DND-41 (cell line): ENCODE results near the gene CTSF.

ENCODE experiments used
- ATAC-seq: fragments of 200-7000 bp; cut with Tn5 transposase; 3 replicates; pipeline ENCODE4 v1.9.1; 2021; ENCODE audit warnings: low read depth; ENCODE audit not compliant: insufficient read depth
- DNase-seq: peaks from one replicate; pipeline ENCODE4 v3.0.0-alpha.2; 2020
- H2AFZ ChIP-seq: 2 replicates; pipeline ENCODE4 v1.6.0; 2012; ENCODE audit warnings: low read depth, low read length
- H3K27ac ChIP-seq: 2 replicates; pipeline ENCODE4 v1.5.1; 2012; ENCODE audit warnings: low read length, inconsistent platforms
- H3K27me3 ChIP-seq: fragments of 200-600 bp; sonication (generic); 2 replicates; pipeline ENCODE4 v1.6.0; 2012; ENCODE audit warnings: low read length, mild to moderate bottlenecking, inconsistent platforms; ENCODE audit not compliant: insufficient read depth, poor library complexity
- H3K36me3 ChIP-seq: 2 replicates; pipeline ENCODE4 v1.5.1; 2012; ENCODE audit warnings: low read length, inconsistent platforms; ENCODE audit not compliant: insufficient read depth
- H3K4me1 ChIP-seq: 2 replicates; pipeline ENCODE4 v1.5.1; 2012; ENCODE audit warnings: mild to moderate bottlenecking, low read length; ENCODE audit not compliant: insufficient read depth
- H3K4me2 ChIP-seq: 2 replicates; pipeline ENCODE4 v1.6.0; 2012; ENCODE audit warnings: mild to moderate bottlenecking, moderate library complexity, low read length, inconsistent platforms; ENCODE audit not compliant: insufficient read depth
- H3K4me3 ChIP-seq, 2 experiments: fragments of 200-600 bp in 1 of 2; shearing (Covaris generic) in 1 of 2; 2 replicates each; pipeline ENCODE4 v1.5.1; 2012 to 2016; ENCODE audit warnings: inconsistent platforms in 2 of 2, low read length in 2 of 2, mild to moderate bottlenecking in 2 of 2, low read depth in 1 of 2, moderate library complexity in 1 of 2
- H3K79me2 ChIP-seq: 2 replicates; pipeline ENCODE4 v1.6.0; 2012; ENCODE audit warnings: low read length, inconsistent platforms; ENCODE audit not compliant: insufficient read depth
- H3K9ac ChIP-seq: 2 replicates; pipeline ENCODE4 v1.6.0; 2012; ENCODE audit warnings: low read depth, mild to moderate bottlenecking, inconsistent platforms, low read length, moderate library complexity
- H3K9me3 ChIP-seq: 2 replicates; pipeline ENCODE4 v1.5.1; 2012; ENCODE audit warnings: low read length, moderate library complexity, mild to moderate bottlenecking, inconsistent platforms; ENCODE audit not compliant: insufficient read depth, severe bottlenecking
- H4K20me1 ChIP-seq: 2 replicates; pipeline ENCODE4 v1.6.0; 2012; ENCODE audit warnings: low read length; ENCODE audit not compliant: insufficient read depth
- CTCF ChIP-seq: IDR thresholded peaks from 2 replicates; pipeline ENCODE4 v1.5.1; 2012; ENCODE audit warnings: borderline replicate concordance, low read length, moderate library complexity, mild to moderate bottlenecking; ENCODE audit not compliant: poor library complexity, severe bottlenecking; ENCODE audit errors: extremely low read depth
- EZH2 ChIP-seq: IDR thresholded peaks from 3 replicates; pipeline ENCODE4 v1.6.1; 2012; ENCODE audit warnings: borderline replicate concordance, low read depth, mild to moderate bottlenecking, moderate library complexity, low read length, inconsistent platforms; ENCODE audit not compliant: severe bottlenecking

CTSF gene

GRCh38 chr11:66550887-66551286 is 17.5 kb downstream of the CTSF start:
- H3K4me1 ChIP-seq = peaks cover 6% of the 10 kb centered on the region; the same call in 1 of the 2 replicates
- H3K9ac ChIP-seq = no peak overlapping the region
- H3K27me3 ChIP-seq = no peaks in the 10 kb centered on the region
- no peak overlapping the region for H2AFZ ChIP-seq
- 0 out of 2 replicates have a peak, but pooled peaks cover 3% of the 10 kb centered on the region for H4K20me1 ChIP-seq
- DNase-seq = no peak
- H3K9me3 ChIP-seq = no peaks in the 10 kb centered on the region
- H3K27ac ChIP-seq = no peak overlapping the region
- H3K4me2 ChIP-seq = no peak overlapping the region
- no peaks in the 10 kb centered on the region for H3K36me3 ChIP-seq
- TF ChIP-seq CTCF = no peak
- TF ChIP-seq EZH2 = no peak
- no peak for ATAC-seq
- H3K79me2 ChIP-seq = no peaks in the 10 kb centered on the region
- H3K4me3 ChIP-seq = no peak overlapping the region

GRCh38 chr11:66549696-66550095 is 18.7 kb downstream of the CTSF start:
- H3K79me2 ChIP-seq = peaks cover 8% of the 10 kb centered on the region
- no peak for DNase-seq
- no peaks in the 10 kb centered on the region for H3K27me3 ChIP-seq
- H3K36me3 ChIP-seq = no peaks in the 10 kb centered on the region
- TF ChIP-seq CTCF (no peak), EZH2 (no peak)
- H2AFZ ChIP-seq = no peak overlapping the region
- no peak for ATAC-seq
- H3K4me3 ChIP-seq = no peak overlapping the region
- peaks cover 16% of the 10 kb centered on the region for H3K4me1 ChIP-seq
- no peaks in the 10 kb centered on the region for H4K20me1 ChIP-seq
- H3K4me2 ChIP-seq = no peak overlapping the region
- H3K9ac ChIP-seq = no peak overlapping the region
- H3K9me3 ChIP-seq = no peaks in the 10 kb centered on the region
- H3K27ac ChIP-seq = no peak overlapping the region

GRCh38 chr11:66548774-66549630 is 19.4 kb downstream of the CTSF start:
- Histone ChIP-seq H3K9ac (no peak overlapping the region), H3K27ac (no peak overlapping the region), H4K20me1 (no peaks in the 10 kb centered on the region), H2AFZ (no peak overlapping the region), H3K36me3 (no peaks in the 10 kb centered on the region), H3K4me3 (no peak overlapping the region), H3K4me2 (no peak overlapping the region), H3K79me2 (peaks cover 8% of the 10 kb centered on the region), H3K27me3 (no peaks in the 10 kb centered on the region), H3K4me1 (peaks cover 22% of the 10 kb centered on the region), H3K9me3 (no peaks in the 10 kb centered on the region)
- TF ChIP-seq CTCF (no peak), EZH2 (no peak)
- ATAC-seq (no peak), DNase-seq (no peak)
